Gastrocnemius medialis (tissue), 4 donors: Measurements from ENCODE around the gene FGF2.

Experiments used
- POLR2A ChIP-seq, 2 donors: fragments of 450-650 bp; IDR thresholded peaks; one replicate each; pipeline ENCODE4 v1.6.1; 2017; ENCODE audit warnings: antibody characterized with exemption in 2 of 2, mild to moderate bottlenecking in 2 of 2, moderate library complexity in 2 of 2
- TF ChIP-seq, protein P1 (sequence below), 5 experiments: fragments of 450-650 bp in 3 of 5; fragments of 200-600 bp in 2 of 5; sonication (generic) in 2 of 5; IDR thresholded peaks in 4 of 5; conservative IDR thresholded peaks in 1 of 5; 1 replicate in 4 of 5; 2 replicates in 1 of 5; pipeline ENCODE4 v1.5.1; 2016 to 2019; ENCODE audit warnings: antibody characterized with exemption in 5 of 5, mild to moderate bottlenecking in 3 of 5, moderate library complexity in 3 of 5

DNA sequence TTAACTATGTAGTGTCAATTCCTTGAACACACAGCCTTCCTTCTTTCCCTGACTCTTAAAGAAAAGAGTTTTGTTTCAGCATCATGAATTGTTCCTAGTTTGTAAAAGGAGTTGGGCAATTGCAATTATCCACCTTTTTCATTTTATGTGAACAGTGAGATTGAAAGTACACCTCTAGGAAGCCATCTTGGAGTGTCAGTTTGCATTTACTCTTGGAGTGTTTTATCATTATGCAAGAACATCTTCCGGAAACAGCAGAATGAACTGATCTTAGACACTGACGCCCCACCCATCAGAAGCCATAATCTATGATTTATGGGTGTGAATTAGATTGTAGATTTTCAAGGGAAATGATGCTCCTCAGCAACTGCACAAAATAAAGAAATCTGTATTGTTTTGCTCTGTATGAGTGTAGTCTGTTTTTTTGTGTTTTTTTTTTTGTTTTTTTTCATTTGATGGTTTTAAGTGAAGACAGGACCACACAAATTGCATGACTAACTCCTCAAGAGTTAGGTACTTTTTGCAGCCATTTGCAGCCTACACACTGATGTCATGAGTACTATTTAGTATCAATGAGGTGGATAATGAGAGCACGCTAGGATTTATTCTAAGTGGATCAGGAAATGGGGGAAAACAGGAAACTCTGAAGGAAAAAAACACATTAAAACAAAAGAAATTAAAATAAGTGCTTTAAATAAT is 19.5 kb upstream of the FGF2 start:
- TF ChIP-seq POLR2A (IDR thresholded peaks at IDR 0.05) = no peak
- TF ChIP-seq, protein P1, sequence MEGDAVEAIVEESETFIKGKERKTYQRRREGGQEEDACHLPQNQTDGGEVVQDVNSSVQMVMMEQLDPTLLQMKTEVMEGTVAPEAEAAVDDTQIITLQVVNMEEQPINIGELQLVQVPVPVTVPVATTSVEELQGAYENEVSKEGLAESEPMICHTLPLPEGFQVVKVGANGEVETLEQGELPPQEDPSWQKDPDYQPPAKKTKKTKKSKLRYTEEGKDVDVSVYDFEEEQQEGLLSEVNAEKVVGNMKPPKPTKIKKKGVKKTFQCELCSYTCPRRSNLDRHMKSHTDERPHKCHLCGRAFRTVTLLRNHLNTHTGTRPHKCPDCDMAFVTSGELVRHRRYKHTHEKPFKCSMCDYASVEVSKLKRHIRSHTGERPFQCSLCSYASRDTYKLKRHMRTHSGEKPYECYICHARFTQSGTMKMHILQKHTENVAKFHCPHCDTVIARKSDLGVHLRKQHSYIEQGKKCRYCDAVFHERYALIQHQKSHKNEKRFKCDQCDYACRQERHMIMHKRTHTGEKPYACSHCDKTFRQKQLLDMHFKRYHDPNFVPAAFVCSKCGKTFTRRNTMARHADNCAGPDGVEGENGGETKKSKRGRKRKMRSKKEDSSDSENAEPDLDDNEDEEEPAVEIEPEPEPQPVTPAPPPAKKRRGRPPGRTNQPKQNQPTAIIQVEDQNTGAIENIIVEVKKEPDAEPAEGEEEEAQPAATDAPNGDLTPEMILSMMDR (IDR thresholded peaks at IDR 0.05 in 4 of 5, conservative IDR thresholded peaks at IDR 0.05 in 1 of 5) = no peak
